GM12878 (cell line): ENCODE data around the gene MPIG6B. TPM values are rescaled to one million over a fixed set of nuclear protein-coding genes. Genes with fewer than 3 reads are reported as not detected.

Experiments
- BRCA1 ChIP-seq: IDR thresholded peaks from 2 replicates; pipeline ENCODE4 v1.6.1; 2011; ENCODE audit warnings: low read depth, low read length, improper control_type of control experiment
- CBFB ChIP-seq: IDR thresholded peaks from 2 replicates; pipeline ENCODE4 v1.6.1; 2016; ENCODE audit warnings: antibody characterized with exemption, low read depth
- CHD1 ChIP-seq: IDR thresholded peaks from 2 replicates; pipeline ENCODE4 v1.6.1; 2012; ENCODE audit warnings: low read depth, low read length, improper control_type of control experiment
- CREB1 ChIP-seq: IDR thresholded peaks from 2 replicates; pipeline ENCODE4 v1.6.1; 2012; ENCODE audit warnings: low read depth, mild to moderate bottlenecking, inconsistent platforms
- EED ChIP-seq: sonication (generic); IDR thresholded peaks from 2 replicates; pipeline ENCODE4 v1.6.1; 2016; ENCODE audit warnings: antibody characterized with exemption, low read depth
- KAT2A ChIP-seq: conservative IDR thresholded peaks from 2 replicates; pipeline ENCODE4 v1.6.1; 2011; ENCODE audit warnings: low read depth, low read length; ENCODE audit not compliant: control insufficient read depth
- LARP7 ChIP-seq: fragments of 450-650 bp; IDR thresholded peaks from 2 replicates; pipeline ENCODE4 v1.6.1; 2017; ENCODE audit warnings: mild to moderate bottlenecking
- MEF2A ChIP-seq: IDR thresholded peaks from 2 replicates; pipeline ENCODE4 v1.6.1; 2011; ENCODE audit warnings: low read depth, mild to moderate bottlenecking, low read length, moderate library complexity; ENCODE audit not compliant: insufficient read depth
- MYC ChIP-seq: IDR thresholded peaks from 2 replicates; pipeline ENCODE4 v1.6.1; 2011; ENCODE audit warnings: mild to moderate bottlenecking, low read length, moderate library complexity, inconsistent platforms; ENCODE audit not compliant: insufficient read depth, insufficient replicate concordance, insufficient read length, severe bottlenecking
- NR2F1 ChIP-seq: fragments of 450-650 bp; conservative IDR thresholded peaks from 2 replicates; pipeline ENCODE4 v1.6.1; 2017; ENCODE audit warnings: mild to moderate bottlenecking
- NRF1 ChIP-seq: conservative IDR thresholded peaks from 2 replicates; pipeline ENCODE4 v1.6.1; 2011; ENCODE audit warnings: mild to moderate bottlenecking, low read depth, low read length, improper control_type of control experiment
- PAX5 ChIP-seq: IDR thresholded peaks from 2 replicates; pipeline ENCODE4 v1.6.1; 2011; ENCODE audit warnings: low read depth, low read length, borderline replicate concordance
- SMAD1 ChIP-seq: fragments of 450-650 bp; IDR thresholded peaks from 2 replicates; pipeline ENCODE4 v1.6.1; 2018; ENCODE audit warnings: mild to moderate bottlenecking, low read depth; ENCODE audit not compliant: partially characterized antibody
- TAF1 ChIP-seq: IDR thresholded peaks from 2 replicates; pipeline ENCODE4 v1.6.1; 2011; ENCODE audit warnings: mild to moderate bottlenecking, low read depth, low read length, borderline replicate concordance
- TCF7 ChIP-seq: IDR thresholded peaks from 2 replicates; pipeline ENCODE4 v1.6.1; 2014; ENCODE audit warnings: antibody characterized with exemption, borderline replicate concordance
- YBX1 ChIP-seq: fragments of 450-650 bp; IDR thresholded peaks from 2 replicates; pipeline ENCODE4 v1.6.1; 2016; ENCODE audit warnings: antibody characterized with exemption
- polyA plus RNA-seq, 11 experiments: library from polyadenylated mRNA; depleted of rRNA in 4 of 11; unstranded in 6 of 11; stranded (reverse) in 5 of 11; fragments of >200 nt; fragmentation: Nextera tagmentation in 4 of 11; fragmentation: Illumina TruSeq in 1 of 11; extraction: Ambion mirVana in 4 of 11; extraction: Trizol in 1 of 11; gene quantifications; 1 replicate in 1 of 11; 2 replicates in 10 of 11; pipeline versions ENCODE4 v1.2.1 to v1.2.3, GENCODE V29; 2011 to 2016; ENCODE audit warnings: inconsistent platforms in 2 of 11, missing spikeins in 2 of 11, low read depth in 1 of 11
- total RNA-seq, 4 experiments: library from RNA; depleted of rRNA in 3 of 4; stranded (reverse); fragments of >200 nt in 3 of 4; fragmentation: Illumina TruSeq in 1 of 4; extraction: Trizol in 1 of 4; gene quantifications; 2 replicates each; pipeline versions ENCODE4 v1.2.1 to v1.2.3, GENCODE V29; 2013 to 2021
- TF ChIP-seq, protein P1 (sequence below): fragments of 450-650 bp; IDR thresholded peaks from 2 replicates; pipeline ENCODE4 v1.6.1; 2017; ENCODE audit warnings: mild to moderate bottlenecking, moderate library complexity
- TF ChIP-seq, protein P2 (sequence below): fragments of 450-650 bp; IDR thresholded peaks from 2 replicates; pipeline ENCODE4 v1.6.1; 2017; ENCODE audit warnings: antibody characterized with exemption, mild to moderate bottlenecking, moderate library complexity
- TF ChIP-seq, protein P3 (sequence below): IDR thresholded peaks from 2 replicates; pipeline ENCODE4 v1.6.1; 2012; ENCODE audit warnings: low read depth, low read length, improper control_type of control experiment
- TF ChIP-seq, protein P4 (sequence below): fragments of 450-650 bp; IDR thresholded peaks from 2 replicates; pipeline ENCODE4 v1.6.1; 2017; ENCODE audit warnings: low read depth, mild to moderate bottlenecking, moderate library complexity

The MPIG6B gene
- total and polyA plus RNA-seq, 10 of the 15 experiments (the other 5 are each of a cell fraction or from before 2014, with no cell fraction given), result not detected

DNA sequence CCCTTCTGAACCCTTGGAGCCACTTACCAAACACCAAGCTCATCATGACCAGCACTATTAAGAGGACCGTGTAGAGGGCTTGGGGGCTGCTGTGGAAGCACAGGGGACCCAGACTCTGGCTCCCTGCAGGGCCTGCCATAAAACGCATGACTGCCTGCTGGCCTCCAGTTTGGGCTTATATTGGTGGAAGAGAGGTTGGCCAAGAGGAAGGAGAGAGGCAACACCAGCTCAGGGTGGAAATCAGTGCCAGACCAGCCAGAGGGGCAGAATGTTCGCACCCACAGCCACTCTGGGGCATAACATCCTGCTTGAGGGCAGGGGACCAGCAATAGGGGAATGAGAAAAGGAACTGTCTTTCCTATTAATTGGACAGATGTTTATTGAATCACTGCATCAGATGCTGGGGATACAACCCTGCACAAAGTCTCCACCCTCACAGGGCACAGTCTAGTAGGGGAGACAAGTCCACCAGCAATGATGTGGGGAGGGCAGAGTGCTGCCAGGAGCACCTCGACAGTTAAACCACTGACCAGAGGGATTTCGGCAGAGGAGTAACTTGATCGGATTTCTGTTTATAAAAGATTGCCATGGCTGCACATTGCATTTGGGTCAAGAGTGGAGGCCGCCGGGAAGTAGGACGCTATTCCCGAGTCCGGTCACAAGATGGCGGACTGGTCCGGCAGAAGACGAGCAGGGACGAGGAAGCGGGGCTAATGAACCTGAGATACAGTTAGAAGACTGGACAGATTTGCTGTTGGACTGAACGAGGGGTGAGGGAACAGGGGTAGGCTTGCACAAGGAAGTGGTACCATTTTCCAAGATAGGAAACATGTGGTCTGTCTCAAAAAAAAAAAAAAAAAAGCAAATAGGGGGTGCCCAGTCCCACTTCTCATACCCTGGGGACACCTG, 42.7 kb upstream of the MPIG6B start, which contains the start of gene LY6G5C (continued):
- no peak for TF ChIP-seq KAT2A
- TF ChIP-seq, protein P1, sequence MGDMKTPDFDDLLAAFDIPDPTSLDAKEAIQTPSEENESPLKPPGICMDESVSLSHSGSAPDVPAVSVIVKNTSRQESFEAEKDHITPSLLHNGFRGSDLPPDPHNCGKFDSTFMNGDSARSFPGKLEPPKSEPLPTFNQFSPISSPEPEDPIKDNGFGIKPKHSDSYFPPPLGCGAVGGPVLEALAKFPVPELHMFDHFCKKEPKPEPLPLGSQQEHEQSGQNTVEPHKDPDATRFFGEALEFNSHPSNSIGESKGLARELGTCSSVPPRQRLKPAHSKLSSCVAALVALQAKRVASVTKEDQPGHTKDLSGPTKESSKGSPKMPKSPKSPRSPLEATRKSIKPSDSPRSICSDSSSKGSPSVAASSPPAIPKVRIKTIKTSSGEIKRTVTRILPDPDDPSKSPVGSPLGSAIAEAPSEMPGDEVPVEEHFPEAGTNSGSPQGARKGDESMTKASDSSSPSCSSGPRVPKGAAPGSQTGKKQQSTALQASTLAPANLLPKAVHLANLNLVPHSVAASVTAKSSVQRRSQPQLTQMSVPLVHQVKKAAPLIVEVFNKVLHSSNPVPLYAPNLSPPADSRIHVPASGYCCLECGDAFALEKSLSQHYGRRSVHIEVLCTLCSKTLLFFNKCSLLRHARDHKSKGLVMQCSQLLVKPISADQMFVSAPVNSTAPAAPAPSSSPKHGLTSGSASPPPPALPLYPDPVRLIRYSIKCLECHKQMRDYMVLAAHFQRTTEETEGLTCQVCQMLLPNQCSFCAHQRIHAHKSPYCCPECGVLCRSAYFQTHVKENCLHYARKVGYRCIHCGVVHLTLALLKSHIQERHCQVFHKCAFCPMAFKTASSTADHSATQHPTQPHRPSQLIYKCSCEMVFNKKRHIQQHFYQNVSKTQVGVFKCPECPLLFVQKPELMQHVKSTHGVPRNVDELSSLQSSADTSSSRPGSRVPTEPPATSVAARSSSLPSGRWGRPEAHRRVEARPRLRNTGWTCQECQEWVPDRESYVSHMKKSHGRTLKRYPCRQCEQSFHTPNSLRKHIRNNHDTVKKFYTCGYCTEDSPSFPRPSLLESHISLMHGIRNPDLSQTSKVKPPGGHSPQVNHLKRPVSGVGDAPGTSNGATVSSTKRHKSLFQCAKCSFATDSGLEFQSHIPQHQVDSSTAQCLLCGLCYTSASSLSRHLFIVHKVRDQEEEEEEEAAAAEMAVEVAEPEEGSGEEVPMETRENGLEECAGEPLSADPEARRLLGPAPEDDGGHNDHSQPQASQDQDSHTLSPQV, result 0 out of 2 replicates have a peak, but pooled peaks have one; percentile 27
- TF ChIP-seq CBFB, result no peak
- no peak for TF ChIP-seq MYC
- TF ChIP-seq NR2F1, result no peak
- no peak for TF ChIP-seq EED
- TF ChIP-seq, protein P2, sequence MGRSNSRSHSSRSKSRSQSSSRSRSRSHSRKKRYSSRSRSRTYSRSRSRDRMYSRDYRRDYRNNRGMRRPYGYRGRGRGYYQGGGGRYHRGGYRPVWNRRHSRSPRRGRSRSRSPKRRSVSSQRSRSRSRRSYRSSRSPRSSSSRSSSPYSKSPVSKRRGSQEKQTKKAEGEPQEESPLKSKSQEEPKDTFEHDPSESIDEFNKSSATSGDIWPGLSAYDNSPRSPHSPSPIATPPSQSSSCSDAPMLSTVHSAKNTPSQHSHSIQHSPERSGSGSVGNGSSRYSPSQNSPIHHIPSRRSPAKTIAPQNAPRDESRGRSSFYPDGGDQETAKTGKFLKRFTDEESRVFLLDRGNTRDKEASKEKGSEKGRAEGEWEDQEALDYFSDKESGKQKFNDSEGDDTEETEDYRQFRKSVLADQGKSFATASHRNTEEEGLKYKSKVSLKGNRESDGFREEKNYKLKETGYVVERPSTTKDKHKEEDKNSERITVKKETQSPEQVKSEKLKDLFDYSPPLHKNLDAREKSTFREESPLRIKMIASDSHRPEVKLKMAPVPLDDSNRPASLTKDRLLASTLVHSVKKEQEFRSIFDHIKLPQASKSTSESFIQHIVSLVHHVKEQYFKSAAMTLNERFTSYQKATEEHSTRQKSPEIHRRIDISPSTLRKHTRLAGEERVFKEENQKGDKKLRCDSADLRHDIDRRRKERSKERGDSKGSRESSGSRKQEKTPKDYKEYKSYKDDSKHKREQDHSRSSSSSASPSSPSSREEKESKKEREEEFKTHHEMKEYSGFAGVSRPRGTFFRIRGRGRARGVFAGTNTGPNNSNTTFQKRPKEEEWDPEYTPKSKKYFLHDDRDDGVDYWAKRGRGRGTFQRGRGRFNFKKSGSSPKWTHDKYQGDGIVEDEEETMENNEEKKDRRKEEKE, result no peak
- TF ChIP-seq LARP7, result no peak; the same call in 1 of the 2 replicates
- TF ChIP-seq, protein P3, sequence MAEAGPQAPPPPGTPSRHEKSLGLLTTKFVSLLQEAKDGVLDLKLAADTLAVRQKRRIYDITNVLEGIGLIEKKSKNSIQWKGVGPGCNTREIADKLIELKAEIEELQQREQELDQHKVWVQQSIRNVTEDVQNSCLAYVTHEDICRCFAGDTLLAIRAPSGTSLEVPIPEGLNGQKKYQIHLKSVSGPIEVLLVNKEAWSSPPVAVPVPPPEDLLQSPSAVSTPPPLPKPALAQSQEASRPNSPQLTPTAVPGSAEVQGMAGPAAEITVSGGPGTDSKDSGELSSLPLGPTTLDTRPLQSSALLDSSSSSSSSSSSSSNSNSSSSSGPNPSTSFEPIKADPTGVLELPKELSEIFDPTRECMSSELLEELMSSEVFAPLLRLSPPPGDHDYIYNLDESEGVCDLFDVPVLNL, result no peak
- TF ChIP-seq TCF7, result no peak
- no peak for TF ChIP-seq TAF1
- no peak for TF ChIP-seq SMAD1
- TF ChIP-seq, protein P4, sequence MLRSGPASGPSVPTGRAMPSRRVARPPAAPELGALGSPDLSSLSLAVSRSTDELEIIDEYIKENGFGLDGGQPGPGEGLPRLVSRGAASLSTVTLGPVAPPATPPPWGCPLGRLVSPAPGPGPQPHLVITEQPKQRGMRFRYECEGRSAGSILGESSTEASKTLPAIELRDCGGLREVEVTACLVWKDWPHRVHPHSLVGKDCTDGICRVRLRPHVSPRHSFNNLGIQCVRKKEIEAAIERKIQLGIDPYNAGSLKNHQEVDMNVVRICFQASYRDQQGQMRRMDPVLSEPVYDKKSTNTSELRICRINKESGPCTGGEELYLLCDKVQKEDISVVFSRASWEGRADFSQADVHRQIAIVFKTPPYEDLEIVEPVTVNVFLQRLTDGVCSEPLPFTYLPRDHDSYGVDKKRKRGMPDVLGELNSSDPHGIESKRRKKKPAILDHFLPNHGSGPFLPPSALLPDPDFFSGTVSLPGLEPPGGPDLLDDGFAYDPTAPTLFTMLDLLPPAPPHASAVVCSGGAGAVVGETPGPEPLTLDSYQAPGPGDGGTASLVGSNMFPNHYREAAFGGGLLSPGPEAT, result no peak
- no peak for TF ChIP-seq BRCA1
- TF ChIP-seq YBX1, result no peak
- no peak for TF ChIP-seq CREB1
- TF ChIP-seq CHD1, result no peak
- TF ChIP-seq PAX5, result no peak
- 0 out of 2 replicates have a peak, but pooled peaks have one; percentile 18 for TF ChIP-seq MEF2A
- TF ChIP-seq NRF1, result 0 out of 2 replicates have a peak, but pooled peaks have one; percentile 7
